ENCODE results near the gene ZBED4.

Gene ZBED4

GRCh38 chr22:49896201-49896600, 42.6 kb downstream of the ZBED4 start:
- Histone ChIP-seq H3K9me2 (replicated peaks; ENCODE audit: insufficient read depth, low read length) (no peaks in the 10 kb centered on the region), H3K79me2 (ENCODE audit: low read length) (no peaks in the 10 kb centered on the region), H3K27me3 (replicated peaks; ENCODE audit: insufficient read depth, low read length) (no peaks in the 10 kb centered on the region), H3K9me3 (replicated peaks; ENCODE audit: insufficient read depth, low read length) (no peaks in the 10 kb centered on the region), H3K4me2 (ENCODE audit: low read depth, low read length) (no peak overlapping the region), H3K27ac (ENCODE audit: low read length) (no peak overlapping the region), H3K4me3 (ENCODE audit: low read length) (no peak overlapping the region), H3K9ac (ENCODE audit: low read length) (no peak overlapping the region), H3K36me3 (replicated peaks; ENCODE audit: insufficient read depth, low read length) (no peaks in the 10 kb centered on the region), H2AFZ (ENCODE audit: low read length) (no peak overlapping the region), H3K4me1 (ENCODE audit: low read length) (no peaks in the 10 kb centered on the region), H3F3A (ENCODE audit: insufficient read depth, low read length) (no peaks in the 10 kb centered on the region), H4K20me1 (ENCODE audit: insufficient read depth, low read length) (no peaks in the 10 kb centered on the region)
- TF ChIP-seq EZH2phosphoT487 (IDR thresholded peaks at IDR 0.05; ENCODE audit: low read length) (no peak), CTCF (IDR thresholded peaks at IDR 0.05; ENCODE audit: low read length) (no peak), EZH2 (optimal IDR thresholded peaks at IDR 0.05; ENCODE audit: low read depth, low read length) (no peak)
- no peak for DNase-seq

GRCh38 chr22:49897015-49897684, 43.5 kb downstream of the ZBED4 start:
- H3K36me3 ChIP-seq (replicated peaks; ENCODE audit: insufficient read depth, low read length) = no peaks in the 10 kb centered on the region
- TF ChIP-seq CTCF (IDR thresholded peaks at IDR 0.05; ENCODE audit: low read length) = no peak
- TF ChIP-seq EZH2phosphoT487 (IDR thresholded peaks at IDR 0.05; ENCODE audit: low read length) = no peak
- TF ChIP-seq EZH2 (optimal IDR thresholded peaks at IDR 0.05; ENCODE audit: low read depth, low read length) = no peak
- DNase-seq = no peak
- H3K4me2 ChIP-seq (ENCODE audit: low read depth, low read length) = no peak overlapping the region
- H3K4me1 ChIP-seq (ENCODE audit: low read length) = no peaks in the 10 kb centered on the region
- no peaks in the 10 kb centered on the region for H4K20me1 ChIP-seq (ENCODE audit: insufficient read depth, low read length)
- no peaks in the 10 kb centered on the region for H3F3A ChIP-seq (ENCODE audit: insufficient read depth, low read length)
- H3K9ac ChIP-seq (ENCODE audit: low read length) = no peak overlapping the region
- no peaks in the 10 kb centered on the region for H3K27me3 ChIP-seq (replicated peaks; ENCODE audit: insufficient read depth, low read length)
- H3K4me3 ChIP-seq (ENCODE audit: low read length) = no peak overlapping the region
- H3K79me2 ChIP-seq (ENCODE audit: low read length) = no peaks in the 10 kb centered on the region
- no peak overlapping the region for H2AFZ ChIP-seq (ENCODE audit: low read length)
- no peaks in the 10 kb centered on the region for H3K9me2 ChIP-seq (replicated peaks; ENCODE audit: insufficient read depth, low read length)
- no peaks in the 10 kb centered on the region for H3K9me3 ChIP-seq (replicated peaks; ENCODE audit: insufficient read depth, low read length)
- no peak overlapping the region for H3K27ac ChIP-seq (ENCODE audit: low read length)

- TF ChIP-seq EZH2 (optimal IDR thresholded peaks at IDR 0.05; ENCODE audit: low read depth, low read length) = no peak
- TF ChIP-seq EZH2phosphoT487 (IDR thresholded peaks at IDR 0.05; ENCODE audit: low read length) = no peak
- no peak for TF ChIP-seq CTCF (IDR thresholded peaks at IDR 0.05; ENCODE audit: low read length)
- H3K9me3 ChIP-seq (replicated peaks; ENCODE audit: insufficient read depth, low read length) = no peaks in the 10 kb centered on the region
- no peaks in the 10 kb centered on the region for H3K79me2 ChIP-seq (ENCODE audit: low read length)
- DNase-seq = no peak
- H3K9ac ChIP-seq (ENCODE audit: low read length) = no peak overlapping the region
- H3K9me2 ChIP-seq (replicated peaks; ENCODE audit: insufficient read depth, low read length) = no peaks in the 10 kb centered on the region
- H3K4me2 ChIP-seq (ENCODE audit: low read depth, low read length) = no peak overlapping the region
- no peak overlapping the region for H2AFZ ChIP-seq (ENCODE audit: low read length)
- H3K4me1 ChIP-seq (ENCODE audit: low read length) = no peaks in the 10 kb centered on the region
- no peaks in the 10 kb centered on the region for H3K27me3 ChIP-seq (replicated peaks; ENCODE audit: insufficient read depth, low read length)
- no peaks in the 10 kb centered on the region for H3K36me3 ChIP-seq (replicated peaks; ENCODE audit: insufficient read depth, low read length)
- no peaks in the 10 kb centered on the region for H3F3A ChIP-seq (ENCODE audit: insufficient read depth, low read length)
- no peaks in the 10 kb centered on the region for H4K20me1 ChIP-seq (ENCODE audit: insufficient read depth, low read length)
- no peak overlapping the region for H3K4me3 ChIP-seq (ENCODE audit: low read length)
- H3K27ac ChIP-seq (ENCODE audit: low read length) = no peak overlapping the region
Measured at GRCh38 chr22:49899530-49899929, 45.9 kb downstream of the ZBED4 start.
